Measurements from ENCODE around the gene INTS1. TPM values are rescaled to one million over a fixed set of nuclear protein-coding genes. Genes with fewer than 3 reads are reported as not detected.

Gene INTS1
- total RNA-seq, 4 donors from 2014 or later, result 50.3 to 134 (median 71.4) TPM

GRCh38 chr7:1485156-1485555 lies 19.0 kb downstream of the INTS1 start:
- no peak overlapping the region for H3K27ac ChIP-seq
- H3K36me3 ChIP-seq, result peaks cover 0 to 44% (median 19%) of the 10 kb centered on the region in 4 donors
- intact Hi-C loops (cut with DNase I; ENCODE audit: low total_unique reads) (no loop called here), in situ Hi-C loops (cut with MboI; ENCODE audit: low pct_ligation_motif_present in 1 of 4, low pct_unique_long_range_greater_than_20kb in 1 of 4, low sequenced_read_pairs in 3 of 4) (no loop called here)
- H3K4me3 ChIP-seq, result no peak overlapping the region
- DNase-seq, result no peak
- TF ChIP-seq POLR2A (IDR thresholded peaks at IDR 0.05) (no peak), EP300 (IDR thresholded peaks at IDR 0.05; ENCODE audit: low read depth) (no peak), POLR2AphosphoS5 (IDR thresholded peaks at IDR 0.05) (no peak)
- TF ChIP-seq, protein P1, sequence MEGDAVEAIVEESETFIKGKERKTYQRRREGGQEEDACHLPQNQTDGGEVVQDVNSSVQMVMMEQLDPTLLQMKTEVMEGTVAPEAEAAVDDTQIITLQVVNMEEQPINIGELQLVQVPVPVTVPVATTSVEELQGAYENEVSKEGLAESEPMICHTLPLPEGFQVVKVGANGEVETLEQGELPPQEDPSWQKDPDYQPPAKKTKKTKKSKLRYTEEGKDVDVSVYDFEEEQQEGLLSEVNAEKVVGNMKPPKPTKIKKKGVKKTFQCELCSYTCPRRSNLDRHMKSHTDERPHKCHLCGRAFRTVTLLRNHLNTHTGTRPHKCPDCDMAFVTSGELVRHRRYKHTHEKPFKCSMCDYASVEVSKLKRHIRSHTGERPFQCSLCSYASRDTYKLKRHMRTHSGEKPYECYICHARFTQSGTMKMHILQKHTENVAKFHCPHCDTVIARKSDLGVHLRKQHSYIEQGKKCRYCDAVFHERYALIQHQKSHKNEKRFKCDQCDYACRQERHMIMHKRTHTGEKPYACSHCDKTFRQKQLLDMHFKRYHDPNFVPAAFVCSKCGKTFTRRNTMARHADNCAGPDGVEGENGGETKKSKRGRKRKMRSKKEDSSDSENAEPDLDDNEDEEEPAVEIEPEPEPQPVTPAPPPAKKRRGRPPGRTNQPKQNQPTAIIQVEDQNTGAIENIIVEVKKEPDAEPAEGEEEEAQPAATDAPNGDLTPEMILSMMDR (IDR thresholded peaks at IDR 0.05), result no peak
- H3K4me1 ChIP-seq, result no peaks in the 10 kb centered on the region
- H3K9me3 ChIP-seq, result no peaks in the 10 kb centered on the region
- H3K27me3 ChIP-seq, result no peaks in the 10 kb centered on the region
- WGBS, 2 donors (ENCODE audit: low coverage in 1 of 2), result 99% methylated on average over 19 of the region's 19 CpGs; no CpG with 5 or more reads in 1 of the 2 donors

DNA sequence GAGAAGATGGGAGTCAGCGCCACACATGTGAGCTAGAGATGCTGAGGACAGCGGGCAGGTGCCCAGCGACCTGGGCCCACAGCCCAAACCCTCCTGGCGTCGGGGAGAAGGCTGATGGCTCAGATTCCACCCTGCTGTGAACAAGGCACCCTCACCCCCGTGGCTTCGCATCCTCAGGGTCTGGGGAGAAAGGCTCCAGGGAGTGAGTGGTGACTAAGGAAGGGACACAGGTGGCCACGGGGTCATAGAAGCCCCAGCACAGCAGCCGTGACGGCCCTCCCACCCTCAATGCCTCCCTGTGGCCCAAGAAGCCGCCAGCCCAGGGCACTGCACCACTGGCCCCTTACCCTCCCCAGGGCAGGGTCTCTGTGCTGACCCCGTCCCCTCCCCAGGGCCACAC lies 19.6 kb downstream of the INTS1 start:
- H3K9me3 ChIP-seq, result no peaks in the 10 kb centered on the region
- WGBS, 2 donors (ENCODE audit: low coverage in 1 of 2), result 90% methylated on average over 11 of the region's 12 CpGs; no CpG with 5 or more reads in 1 of the 2 donors
- intact Hi-C loops (cut with DNase I; ENCODE audit: low total_unique reads), result no loop called here
- no peak for DNase-seq
- no peak overlapping the region for H3K4me3 ChIP-seq
- H3K36me3 ChIP-seq, result peaks cover 0 to 42% (median 17%) of the 10 kb centered on the region in 4 donors
- no peak overlapping the region for H3K27ac ChIP-seq
- TF ChIP-seq, protein P1 (IDR thresholded peaks at IDR 0.05), result no peak
- TF ChIP-seq POLR2AphosphoS5 (IDR thresholded peaks at IDR 0.05), result no peak
- no peak for TF ChIP-seq POLR2A (IDR thresholded peaks at IDR 0.05)
- no peak for TF ChIP-seq EP300 (IDR thresholded peaks at IDR 0.05; ENCODE audit: low read depth)
- in situ Hi-C loops (cut with MboI; ENCODE audit: low pct_ligation_motif_present in 1 of 4, low pct_unique_long_range_greater_than_20kb in 1 of 4, low sequenced_read_pairs in 3 of 4), result no loop called here
- no peaks in the 10 kb centered on the region for H3K4me1 ChIP-seq
- no peaks in the 10 kb centered on the region for H3K27me3 ChIP-seq

DNA sequence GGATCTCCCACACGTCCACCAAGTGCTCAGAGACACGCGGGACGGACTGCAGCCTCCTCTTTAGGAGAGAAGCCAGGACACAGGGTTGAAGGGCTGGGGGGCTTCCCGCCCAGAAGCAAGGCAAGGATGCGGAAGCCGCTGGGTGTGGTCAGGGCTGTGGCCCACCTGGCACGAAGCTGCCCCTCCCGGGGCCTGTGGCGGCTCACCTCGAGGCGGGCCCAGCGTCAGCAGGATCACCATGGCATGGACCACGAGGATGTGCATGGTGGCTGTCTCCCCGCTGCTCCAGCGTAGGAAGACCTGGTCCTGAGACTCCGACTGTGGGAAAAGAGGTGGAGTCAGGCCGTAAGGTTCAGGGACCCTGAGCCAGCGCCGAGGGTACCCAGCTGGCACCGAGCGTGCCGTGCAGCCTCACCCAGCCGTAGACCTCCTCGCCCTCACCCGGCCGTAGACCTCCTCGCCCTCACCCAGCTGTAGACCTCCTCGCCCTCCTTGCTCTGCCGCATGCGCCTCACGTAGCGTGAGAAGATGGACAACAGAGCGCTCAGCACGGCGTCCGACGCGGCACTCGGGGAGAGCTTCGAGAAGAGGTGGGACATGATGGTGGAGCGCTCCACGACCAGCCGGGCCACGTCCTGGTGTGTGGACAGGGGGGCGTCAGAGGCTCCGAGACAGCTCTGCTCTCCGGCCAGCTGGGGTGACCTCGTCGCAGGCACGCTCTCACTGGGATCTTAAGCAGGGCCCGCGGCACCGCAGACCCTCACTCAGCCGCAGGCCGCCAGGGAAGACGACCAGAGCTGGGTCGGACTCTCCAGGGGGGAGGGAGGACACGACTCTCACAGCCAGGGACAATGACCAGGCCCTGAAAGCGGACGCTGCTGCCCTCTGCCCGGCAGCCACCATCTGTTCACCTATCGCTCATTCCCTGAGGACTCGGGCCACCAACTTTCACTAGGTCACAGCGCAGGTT lies 20.4 kb downstream of the INTS1 start:
- no peaks in the 10 kb centered on the region for H3K9me3 ChIP-seq
- no peak for DNase-seq
- H3K27ac ChIP-seq, result no peak overlapping the region
- no peaks in the 10 kb centered on the region for H3K4me1 ChIP-seq
- no peak overlapping the region for H3K4me3 ChIP-seq
- intact Hi-C loops (cut with DNase I; ENCODE audit: low total_unique reads) (no loop called here), in situ Hi-C loops (cut with MboI; ENCODE audit: low pct_ligation_motif_present in 1 of 4, low pct_unique_long_range_greater_than_20kb in 1 of 4, low sequenced_read_pairs in 3 of 4) (no loop called here)
- 95% methylated on average over 64 of the region's 65 CpGs; no CpG with 5 or more reads in 1 of the 2 donors for WGBS, 2 donors (ENCODE audit: low coverage in 1 of 2)
- TF ChIP-seq, protein P1 (IDR thresholded peaks at IDR 0.05), result no peak
- TF ChIP-seq POLR2A (IDR thresholded peaks at IDR 0.05) (no peak), POLR2AphosphoS5 (IDR thresholded peaks at IDR 0.05) (no peak), EP300 (IDR thresholded peaks at IDR 0.05; ENCODE audit: low read depth) (no peak)
- peaks cover 0 to 38% (median 18%) of the 10 kb centered on the region in 4 donors for H3K36me3 ChIP-seq
- H3K27me3 ChIP-seq, result no peaks in the 10 kb centered on the region

- H3K27ac ChIP-seq, result no peak overlapping the region
- H3K4me3 ChIP-seq, result no peak overlapping the region
- H3K9me3 ChIP-seq, result no peaks in the 10 kb centered on the region
- peaks cover 0 to 40% (median 19%) of the 10 kb centered on the region in 4 donors for H3K36me3 ChIP-seq
- in situ Hi-C loops (cut with MboI; ENCODE audit: low pct_ligation_motif_present in 1 of 4, low pct_unique_long_range_greater_than_20kb in 1 of 4, low sequenced_read_pairs in 3 of 4), result no loop called here
- H3K27me3 ChIP-seq, result no peaks in the 10 kb centered on the region
- DNase-seq, result no peak
- 81% methylated on average over 22 of the region's 22 CpGs; no CpG with 5 or more reads in 1 of the 2 donors for WGBS, 2 donors (ENCODE audit: low coverage in 1 of 2)
- intact Hi-C loops (cut with DNase I; ENCODE audit: low total_unique reads), result no loop called here
- H3K4me1 ChIP-seq, result no peaks in the 10 kb centered on the region
- TF ChIP-seq, protein P1 (IDR thresholded peaks at IDR 0.05), result no peak
- TF ChIP-seq EP300 (IDR thresholded peaks at IDR 0.05; ENCODE audit: low read depth), result no peak
- TF ChIP-seq POLR2A (IDR thresholded peaks at IDR 0.05), result no peak
- TF ChIP-seq POLR2AphosphoS5 (IDR thresholded peaks at IDR 0.05), result no peak
These were observed 21.1 kb downstream of the INTS1 start for GRCh38 chr7:1483079-1483478.

Measured in transverse colon (tissue), 4 donors.